Adrenal gland (tissue), 12 donors: ENCODE measurements around the gene CTNS. TPM values are rescaled to one million over a fixed set of nuclear protein-coding genes. Genes with fewer than 3 reads are reported as not detected.
A peak's percentile ranks its signal among the peaks of the same experiment; 100 is the strongest.

Source experiments
- DNase-seq, 7 donors: peaks; one replicate each; pipeline ENCODE4 v3.0.0-alpha.2; 2019 to 2020
- H3K27ac ChIP-seq, 5 donors: fragments of 200-600 bp; sonication (generic) in 4 of 5; 1 replicate in 3 of 5; 2 replicates in 2 of 5; pipeline versions ENCODE4 v1.5.1 to v1.8.0; 2016 to 2020; ENCODE audit warnings: mild to moderate bottlenecking in 1 of 5
- H3K27me3 ChIP-seq: fragments of 200-600 bp; 2 replicates; pipeline ENCODE4 v1.8.0; 2021
- H3K36me3 ChIP-seq, 2 donors: fragments of 200-600 bp; replicated peaks in 1 of 2; 1 replicate in 1 of 2; 2 replicates in 1 of 2; pipeline versions ENCODE4 v1.5.1 to v1.8.0; 2018 to 2022
- H3K4me1 ChIP-seq, 2 donors: fragments of 200-600 bp; replicated peaks in 1 of 2; 1 replicate in 1 of 2; 2 replicates in 1 of 2; pipeline versions ENCODE4 v1.5.1 to v1.8.0; 2018 to 2021
- H3K4me3 ChIP-seq, 4 donors: fragments of 200-600 bp; sonication (generic) in 3 of 4; one replicate each; pipeline ENCODE4 v1.5.1; 2016 to 2018
- H3K9me3 ChIP-seq, 3 donors: fragments of 200-600 bp; sonication (generic) in 1 of 3; replicated peaks in 1 of 3; 1 replicate in 2 of 3; 2 replicates in 1 of 3; pipeline versions ENCODE4 v1.5.1 to v1.8.0; 2016 to 2021
- POLR2A ChIP-seq, 2 donors: fragments of 450-650 bp; IDR thresholded peaks; one replicate each; pipeline ENCODE4 v1.6.1; 2017; ENCODE audit warnings: antibody characterized with exemption in 2 of 2, mild to moderate bottlenecking in 2 of 2, moderate library complexity in 1 of 2
- WGBS, 4 donors: extraction: QIAGEN DNeasy Blood & Tissue Kit in 2 of 4; methylation state at CpG; one replicate each; pipeline versions ENCODE4 v1.1.5 to v1.1.7; 2013 to 2017; 5-methylcytosine and 5-hydroxymethylcytosine counted together
- intact Hi-C, 2 donors: fragments of 100-400 bp; cut with DNase I; formaldehyde crosslinking; loops; one replicate each; pipeline versions ENCODE4 v1.14.1 to v1.15.0; 2022 to 2023
- polyA plus RNA-seq, 3 donors: library from polyadenylated mRNA; stranded (reverse); fragments of 200-250 nt in 2 of 3; fragments of 350-450 nt in 1 of 3; fragmentation: Illumina TruSeq in 1 of 3; extraction: RNeasy Lipid Tissue Mini Kit (QIAGEN cat#74804) in 1 of 3; gene quantifications; one replicate each; pipeline ENCODE4 v1.2.3, GENCODE V29; 2013 to 2014
- total RNA-seq, 9 donors: library from RNA; depleted of rRNA in 4 of 9; stranded (reverse); fragments of >200 nt in 4 of 9; fragments of 120-200 nt in 1 of 9; fragmentation: NEBNext Ultra II Directional in 1 of 9; extraction: Animal tissue kit (Norgen Biotek cat#: 25700) in 1 of 9; gene quantifications; one replicate each; pipeline versions ENCODE4 v1.1.0 to v1.2.4, GENCODE V29; 2013 to 2023
- TF ChIP-seq, protein P1 (sequence below), 6 experiments: fragments of 450-650 bp in 4 of 6; fragments of 200-600 bp in 2 of 6; sonication (generic) in 1 of 6; IDR thresholded peaks; 1 replicate in 5 of 6; 2 replicates in 1 of 6; pipeline versions ENCODE4 v1.5.1 to v1.8.0; 2016 to 2021; ENCODE audit warnings: antibody characterized with exemption in 6 of 6, mild to moderate bottlenecking in 2 of 6, moderate library complexity in 1 of 6
- donor health status: healthy with polysubstance abuse.
- donor health status: Bipolar disorder and iron deficiency.
- donor health status: DM: yes; HTN: yes; CAD: no.
- donor health status: DM: no; HTN: no; CAD: no.
- donor health status: DM: no; HTN: no; CAD: no.
- donor health status: DM: yes; HTN: yes; CAD: no.

Gene CTNS
- total and polyA plus RNA-seq, 12 donors, result 11.5 to 74.8 (median 29.6) TPM

DNA sequence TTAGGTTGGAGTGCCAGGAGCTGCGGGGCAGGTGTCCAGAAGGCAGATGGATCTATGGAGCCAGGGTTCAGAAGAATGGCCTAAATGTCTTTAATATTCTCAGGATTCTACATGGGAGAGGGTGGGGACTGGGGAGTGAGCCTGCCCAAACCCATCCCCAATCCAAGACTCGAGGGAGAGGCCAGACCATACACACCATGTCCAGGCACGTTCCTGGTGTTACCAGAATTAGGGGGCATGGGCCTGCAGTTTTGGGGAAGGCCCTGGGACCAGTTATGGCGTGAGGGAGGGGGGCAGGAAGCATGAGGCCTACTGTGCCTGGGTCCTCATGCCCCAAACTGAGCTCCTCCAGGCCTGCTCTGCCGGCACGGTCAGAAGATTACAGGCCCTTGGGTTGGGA, 30.0 kb downstream of the CTNS start:
- Histone ChIP-seq H3K4me1 (peaks cover 23 to 32% of the 10 kb centered on the region in 2 donors), H3K27me3 (no peaks in the 10 kb centered on the region), H3K9me3 (no peaks in the 10 kb centered on the region), H3K27ac (peak overlapping the region in 4 of 5 donors; percentile 43 to 93 (median 80)), H3K4me3 (no peak overlapping the region), H3K36me3 (peaks cover 0 to 32% of the 10 kb centered on the region in 2 donors)
- TF ChIP-seq, protein P1, sequence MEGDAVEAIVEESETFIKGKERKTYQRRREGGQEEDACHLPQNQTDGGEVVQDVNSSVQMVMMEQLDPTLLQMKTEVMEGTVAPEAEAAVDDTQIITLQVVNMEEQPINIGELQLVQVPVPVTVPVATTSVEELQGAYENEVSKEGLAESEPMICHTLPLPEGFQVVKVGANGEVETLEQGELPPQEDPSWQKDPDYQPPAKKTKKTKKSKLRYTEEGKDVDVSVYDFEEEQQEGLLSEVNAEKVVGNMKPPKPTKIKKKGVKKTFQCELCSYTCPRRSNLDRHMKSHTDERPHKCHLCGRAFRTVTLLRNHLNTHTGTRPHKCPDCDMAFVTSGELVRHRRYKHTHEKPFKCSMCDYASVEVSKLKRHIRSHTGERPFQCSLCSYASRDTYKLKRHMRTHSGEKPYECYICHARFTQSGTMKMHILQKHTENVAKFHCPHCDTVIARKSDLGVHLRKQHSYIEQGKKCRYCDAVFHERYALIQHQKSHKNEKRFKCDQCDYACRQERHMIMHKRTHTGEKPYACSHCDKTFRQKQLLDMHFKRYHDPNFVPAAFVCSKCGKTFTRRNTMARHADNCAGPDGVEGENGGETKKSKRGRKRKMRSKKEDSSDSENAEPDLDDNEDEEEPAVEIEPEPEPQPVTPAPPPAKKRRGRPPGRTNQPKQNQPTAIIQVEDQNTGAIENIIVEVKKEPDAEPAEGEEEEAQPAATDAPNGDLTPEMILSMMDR (IDR thresholded peaks at IDR 0.05), result no peak
- TF ChIP-seq POLR2A (IDR thresholded peaks at IDR 0.05), result no peak
- intact Hi-C loops, result no loop called here
- DNase-seq, result no peak
- 74 to 86% (median 84%) methylated on average over 4 to 6 of the region's 6 CpGs for WGBS, 4 donors

- peaks cover 0 to 26% of the 10 kb centered on the region in 2 donors for H3K36me3 ChIP-seq
- H3K4me1 ChIP-seq, result peaks cover 23 to 27% of the 10 kb centered on the region in 2 donors
- H3K9me3 ChIP-seq, result no peaks in the 10 kb centered on the region
- DNase-seq, result peak; percentile 79 to 92 (median 91)
- H3K4me3 ChIP-seq, result peak overlapping the region; percentile 35 to 94 (median 63)
- peak in 1 of 2 donors; percentile 58 for TF ChIP-seq POLR2A (IDR thresholded peaks at IDR 0.05)
- TF ChIP-seq, protein P1 (IDR thresholded peaks at IDR 0.05), result no peak
- H3K27ac ChIP-seq, result peak overlapping the region; percentile 89 to 97 (median 93)
- WGBS, 4 donors, result 2 to 20% (median 4%) methylated on average over 10 to 39 of the region's 39 CpGs
- intact Hi-C loops, result no loop called here
- H3K27me3 ChIP-seq, result no peaks in the 10 kb centered on the region
Observed at GRCh38 chr17:3667366-3668278, 31.1 kb downstream of the CTNS start.

DNA sequence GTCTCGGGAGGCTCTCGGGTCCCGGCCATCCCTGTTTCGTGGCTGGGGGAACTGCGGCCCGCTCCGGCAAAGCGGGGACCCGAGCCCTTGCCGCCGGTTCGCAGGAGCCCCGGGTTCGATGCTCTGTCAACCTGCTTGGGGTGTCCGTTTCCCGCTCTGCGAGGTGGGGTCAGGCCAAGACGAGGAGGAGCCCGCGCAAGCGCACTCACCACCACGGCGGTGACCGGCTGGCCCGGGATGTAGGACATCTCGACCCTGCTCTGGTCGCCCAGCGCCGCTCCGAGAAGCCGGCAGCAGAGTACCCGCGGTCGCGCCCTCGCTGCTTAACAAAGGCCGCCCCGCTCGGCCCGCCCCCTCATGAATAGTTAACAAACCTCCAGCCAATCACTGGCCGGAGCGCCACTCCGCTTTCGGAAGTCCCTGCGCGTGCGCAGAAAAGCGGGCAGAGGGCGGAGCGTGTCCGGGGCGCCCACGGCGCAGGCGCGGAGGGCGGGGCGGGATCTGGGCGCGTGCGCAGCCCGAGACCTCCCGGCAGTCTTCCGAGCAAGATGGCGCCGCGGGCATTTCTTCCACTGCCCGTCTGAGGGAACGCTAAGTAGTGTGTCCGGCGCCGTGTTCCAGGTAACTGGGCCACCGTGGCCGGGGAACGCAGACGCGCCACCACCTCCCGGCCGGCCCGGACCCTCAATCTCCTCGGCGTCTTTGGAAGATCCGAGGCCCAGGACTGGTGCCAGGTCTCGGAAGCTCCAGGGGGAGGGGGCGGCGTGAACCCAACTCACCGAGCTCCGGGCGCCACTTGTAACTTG, 31.9 kb downstream of the CTNS start, which contains the start of the genes EMC6 and TAX1BP3:
Gene EMC6, plus strand, starts transcription at position 534 of the 806 bp plus-strand sequence. CDS start 335 bp downstream, outside the sequence.
Gene TAX1BP3, minus strand, starts transcription at position 300 of the 806 bp plus-strand sequence. Its CDS starts 52 bp downstream, at position 248.
- no peaks in the 10 kb centered on the region for H3K9me3 ChIP-seq
- peaks cover 0 to 18% of the 10 kb centered on the region in 2 donors for H3K36me3 ChIP-seq
- peaks cover 23 to 27% of the 10 kb centered on the region in 2 donors for H3K4me1 ChIP-seq
- H3K4me3 ChIP-seq, result peak within 1 kb of the TSS; percentile 70 to 94 (median 80)
- WGBS, 4 donors, result 0 to 1% (median 0%) methylated on average over 9 to 89 of the region's 89 CpGs
- DNase-seq, result peak; percentile 98 to 99 (median 99)
- TF ChIP-seq, protein P1 (IDR thresholded peaks at IDR 0.05), result peak in 1 of 6 experiments; percentile 3
- TF ChIP-seq POLR2A (IDR thresholded peaks at IDR 0.05), result peak; percentile 96 to 97
- intact Hi-C loops, result no loop called here
- H3K27ac ChIP-seq, result peak within 1 kb of the TSS; percentile 89 to 97 (median 93)
- H3K27me3 ChIP-seq, result no peaks in the 10 kb centered on the region

- Histone ChIP-seq H3K27me3 (no peaks in the 10 kb centered on the region), H3K36me3 (peaks cover 0 to 12% of the 10 kb centered on the region in 2 donors), H3K4me1 (peaks cover 23 to 27% of the 10 kb centered on the region in 2 donors), H3K9me3 (no peaks in the 10 kb centered on the region), H3K27ac (peak overlapping the region; percentile 20 to 97 (median 93)), H3K4me3 (peak overlapping the region; percentile 70 to 90 (median 80))
- TF ChIP-seq, protein P1 (IDR thresholded peaks at IDR 0.05), result no peak
- no peak for TF ChIP-seq POLR2A (IDR thresholded peaks at IDR 0.05)
- DNase-seq, result no peak
- 0 to 1% (median 1%) methylated on average over 3 to 32 of the region's 32 CpGs for WGBS, 4 donors
- intact Hi-C loops, result no loop called here
Observed at GRCh38 chr17:3669085-3669347, 32.5 kb downstream of the CTNS start.
